HEK293 (cell line): Measurements from ENCODE around the gene FRZB.

Experiments used
- CTCF ChIA-PET: fragments of 350-600 bp; formaldehyde crosslinking; extraction: SDS; loops from one replicate; lab custom pipeline; 2021; ENCODE audit warnings: antibody characterized with exemption; lab: Yijun Ruan, JAX
- POLR2A ChIA-PET: fragments of 300-600 bp; formaldehyde crosslinking; extraction: SDS; loops from one replicate; lab custom pipeline; 2020; ENCODE audit warnings: antibody characterized with exemption, inconsistent platforms; lab: Yijun Ruan, JAX
- H3K27ac ChIP-seq: fragments of 200-500 bp; sonication (Bioruptor generic); 2 replicates; pipeline ENCODE4 v1.5.1; 2014; ENCODE audit warnings: low read depth, low read length, control low read depth, inconsistent platforms; ENCODE audit errors: extremely low read depth
- H3K36me3 ChIP-seq, 2 experiments: fragments of 200-500 bp in 1 of 2; sonication (Bioruptor generic) in 1 of 2; 1 replicate in 1 of 2; 2 replicates in 1 of 2; pipeline ENCODE4 v1.5.1; 2014 to 2017; ENCODE audit warnings: inconsistent platforms in 2 of 2, low read length in 2 of 2; ENCODE audit not compliant: control insufficient read depth in 2 of 2, insufficient read depth in 1 of 2
- H3K4me1 ChIP-seq: fragments of 200-500 bp; sonication (Bioruptor generic); 2 replicates; pipeline ENCODE4 v1.5.1; 2014; ENCODE audit warnings: mild to moderate bottlenecking, low read length, inconsistent platforms; ENCODE audit not compliant: control insufficient read depth, insufficient read depth
- H3K4me3 ChIP-seq: 2 replicates; pipeline ENCODE4 v1.5.1; 2011; ENCODE audit warnings: low read depth, mild to moderate bottlenecking, control low read depth, low read length, moderate library complexity
- H3K9me3 ChIP-seq: fragments of 200-500 bp; sonication (Bioruptor generic); 2 replicates; pipeline ENCODE4 v1.5.1; 2014; ENCODE audit warnings: low read depth, low read length, inconsistent platforms; ENCODE audit not compliant: control insufficient read depth, insufficient read depth
- EGR2 ChIP-seq: fragments of 450-650 bp; formaldehyde crosslinking; IDR thresholded peaks from 2 replicates; pipeline ENCODE4 v1.5.1; 2016; ENCODE audit warnings: low read depth, missing biosample characterization, missing genetic modification characterization
- KLF10 ChIP-seq: fragments of 450-650 bp; IDR thresholded peaks from 2 replicates; pipeline ENCODE4 v1.5.1; 2018; ENCODE audit warnings: missing biosample characterization, mild to moderate bottlenecking, missing genetic modification characterization
- KLF7 ChIP-seq: fragments of 450-650 bp; formaldehyde crosslinking; IDR thresholded peaks from 2 replicates; pipeline ENCODE4 v1.5.1; 2016; ENCODE audit warnings: missing biosample characterization, missing genetic modification characterization, borderline replicate concordance
- KLF8 ChIP-seq: fragments of 450-650 bp; formaldehyde crosslinking; IDR thresholded peaks from 2 replicates; pipeline ENCODE4 v1.5.1; 2016; ENCODE audit warnings: missing biosample characterization, missing genetic modification characterization
- OSR2 ChIP-seq: fragments of 450-650 bp; formaldehyde crosslinking; IDR thresholded peaks from 2 replicates; pipeline ENCODE4 v1.5.1; 2016; ENCODE audit warnings: missing biosample characterization, missing genetic modification characterization
- PRDM2 ChIP-seq: fragments of 450-650 bp; formaldehyde crosslinking; IDR thresholded peaks from 2 replicates; pipeline ENCODE4 v1.5.1; 2016; ENCODE audit warnings: missing biosample characterization, missing genetic modification characterization, borderline replicate concordance
- RBAK ChIP-seq: fragments of 450-650 bp; formaldehyde crosslinking; IDR thresholded peaks from 2 replicates; pipeline ENCODE4 v1.5.1; 2016; ENCODE audit warnings: missing biosample characterization, missing genetic modification characterization
- REPIN1 ChIP-seq: fragments of 450-650 bp; formaldehyde crosslinking; IDR thresholded peaks from 2 replicates; pipeline ENCODE4 v1.5.1; 2017; ENCODE audit warnings: missing biosample characterization, missing genetic modification characterization, low read depth
- REST ChIP-seq: fragments of 450-650 bp; formaldehyde crosslinking; IDR thresholded peaks from 2 replicates; pipeline ENCODE4 v1.5.1; 2016; ENCODE audit warnings: missing biosample characterization, missing genetic modification characterization
- SP3 ChIP-seq: fragments of 450-650 bp; formaldehyde crosslinking; IDR thresholded peaks from 2 replicates; pipeline ENCODE4 v1.5.1; 2016; ENCODE audit warnings: missing biosample characterization, missing genetic modification characterization
- ZBTB17 ChIP-seq: fragments of 450-650 bp; formaldehyde crosslinking; IDR thresholded peaks from 2 replicates; pipeline ENCODE4 v1.5.1; 2016; ENCODE audit warnings: missing biosample characterization, missing genetic modification characterization
- ZEB2 ChIP-seq: fragments of 450-650 bp; formaldehyde crosslinking; IDR thresholded peaks from 2 replicates; pipeline ENCODE4 v1.5.1; 2016; ENCODE audit warnings: missing biosample characterization, missing genetic modification characterization
- ZFP3 ChIP-seq: fragments of 450-650 bp; formaldehyde crosslinking; IDR thresholded peaks from 2 replicates; pipeline ENCODE4 v1.5.1; 2016; ENCODE audit warnings: low read depth, missing biosample characterization, missing genetic modification characterization
- ZNF121 ChIP-seq: fragments of 450-650 bp; formaldehyde crosslinking; IDR thresholded peaks from 2 replicates; pipeline ENCODE4 v1.5.1; 2016; ENCODE audit warnings: missing biosample characterization, missing genetic modification characterization
- ZNF324 ChIP-seq: fragments of 450-650 bp; formaldehyde crosslinking; IDR thresholded peaks from 2 replicates; pipeline ENCODE4 v1.5.1; 2016; ENCODE audit warnings: missing biosample characterization, missing genetic modification characterization
- ZNF366 ChIP-seq: fragments of 450-650 bp; formaldehyde crosslinking; conservative IDR thresholded peaks from 2 replicates; pipeline ENCODE4 v1.5.1; 2016; ENCODE audit warnings: missing biosample characterization, missing genetic modification characterization
- ZNF404 ChIP-seq: fragments of 450-650 bp; formaldehyde crosslinking; IDR thresholded peaks from 2 replicates; pipeline ENCODE4 v1.5.1; 2017; ENCODE audit warnings: missing biosample characterization, missing genetic modification characterization
- ZNF473 ChIP-seq: fragments of 450-650 bp; formaldehyde crosslinking; IDR thresholded peaks from 2 replicates; pipeline ENCODE4 v1.5.1; 2017; ENCODE audit warnings: missing biosample characterization, missing genetic modification characterization
- ZNF558 ChIP-seq: fragments of 450-650 bp; formaldehyde crosslinking; IDR thresholded peaks from 2 replicates; pipeline ENCODE4 v1.5.1; 2016; ENCODE audit warnings: missing biosample characterization, missing genetic modification characterization
- ZNF571 ChIP-seq: fragments of 450-650 bp; formaldehyde crosslinking; IDR thresholded peaks from 2 replicates; pipeline ENCODE4 v1.5.0; 2017; ENCODE audit warnings: missing biosample characterization, missing genetic modification characterization
- ZNF629 ChIP-seq: fragments of 450-650 bp; formaldehyde crosslinking; IDR thresholded peaks from 2 replicates; pipeline ENCODE4 v1.5.1; 2017; ENCODE audit warnings: missing biosample characterization, missing genetic modification characterization
- ZNF707 ChIP-seq: fragments of 450-650 bp; formaldehyde crosslinking; IDR thresholded peaks from 2 replicates; pipeline ENCODE4 v1.5.1; 2016; ENCODE audit warnings: missing biosample characterization, missing genetic modification characterization
- ZNF76 ChIP-seq: fragments of 450-650 bp; formaldehyde crosslinking; IDR thresholded peaks from 2 replicates; pipeline ENCODE4; 2016; ENCODE audit warnings: low read depth, missing biosample characterization, missing genetic modification characterization, borderline replicate concordance
- ZNF768 ChIP-seq: fragments of 450-650 bp; formaldehyde crosslinking; IDR thresholded peaks from 2 replicates; pipeline ENCODE4 v1.5.1; 2018; ENCODE audit warnings: missing biosample characterization, mild to moderate bottlenecking, missing genetic modification characterization
- ZNF792 ChIP-seq: fragments of 450-650 bp; formaldehyde crosslinking; IDR thresholded peaks from 2 replicates; pipeline ENCODE4 v1.5.1; 2016; ENCODE audit warnings: missing biosample characterization, missing genetic modification characterization
- ZSCAN18 ChIP-seq: fragments of 450-650 bp; formaldehyde crosslinking; IDR thresholded peaks from 2 replicates; pipeline ENCODE4 v1.5.1; 2016; ENCODE audit warnings: missing biosample characterization, missing genetic modification characterization

Gene FRZB

GRCh38 chr2:182826496-182826895 is 39.9 kb downstream of the FRZB start (continued):
- no peak for TF ChIP-seq ZFP3
- no peak for TF ChIP-seq ZNF121 (tag by site-specific recombination)
- no peak for TF ChIP-seq REPIN1
- no peak for TF ChIP-seq EGR2 (tag by site-specific recombination)
- TF ChIP-seq RBAK (tag by site-specific recombination) = no peak
- TF ChIP-seq, all 188 proteins: peak for 0

GRCh38 chr2:182826064-182826463 is 40.4 kb downstream of the FRZB start:
- ChIA-PET CTCF (interaction anchor here (0.6 kb wide), 2 partner anchors 74 to 876 kb away, joined by 3 read pairs; no protein-coding TSS in a partner anchor), POLR2A (no interaction called here)
- no peaks in the 10 kb centered on the region for H3K36me3 ChIP-seq
- no peak overlapping the region for H3K4me3 ChIP-seq
- no peak overlapping the region for H3K27ac ChIP-seq
- peaks cover 16% of the 10 kb centered on the region for H3K4me1 ChIP-seq
- no peaks in the 10 kb centered on the region for H3K9me3 ChIP-seq
- TF ChIP-seq ZNF571 (tag by site-specific recombination) (no peak), ZNF629 (tag by site-specific recombination) (0 out of 2 replicates have a peak, but pooled peaks have one; percentile 26), ZNF792 (no peak), ZNF366 (tag by site-specific recombination) (no peak), ZNF404 (no peak), ZNF76 (tag by site-specific recombination) (no peak), ZNF768 (no peak), ZSCAN18 (tag by site-specific recombination) (no peak), KLF10 (tag by site-specific recombination) (no peak), ZBTB17 (tag by site-specific recombination) (no peak), ZNF324 (tag by site-specific recombination) (no peak), ZNF558 (tag by site-specific recombination) (no peak), PRDM2 (tag by site-specific recombination) (no peak), SP3 (no peak), REST (tag by site-specific recombination) (no peak), ZNF707 (tag by site-specific recombination) (no peak), KLF7 (no peak), ZEB2 (tag by site-specific recombination) (no peak), OSR2 (tag by site-specific recombination) (peak; percentile 94), KLF8 (tag by site-specific recombination) (no peak), ZNF473 (tag by site-specific recombination) (no peak)
